WTC11 (cell line): ENCODE results near the gene CENPN. TPM values are rescaled to one million over a fixed set of nuclear protein-coding genes. Genes with fewer than 3 reads are reported as not detected.

ENCODE experiments used
- ATAC-seq: fragments of 200-7000 bp; cut with Tn5 transposase; 2 replicates; pipeline ENCODE4 v1.10.0; 2021; ENCODE audit warnings: mild to moderate bottlenecking, moderate library complexity
- CTCF ChIA-PET: fragments of 300-600 bp; sonication (Branson Sonifier 250); formaldehyde crosslinking; loops from one replicate; lab custom pipeline; 2021; ENCODE audit warnings: antibody characterized with exemption; lab: Charles Lee
- POLR2A ChIA-PET: fragments of 350-600 bp; sonication (Branson Sonifier 250); formaldehyde crosslinking; loops from one replicate; lab custom pipeline; 2021; ENCODE audit warnings: antibody characterized with exemption; lab: Charles Lee
- DNase-seq: peaks from one replicate; pipeline ENCODE4 v3.0.0; 2021; ENCODE audit warnings: low spot score
- H3K27ac Mint-ChIP-seq: 2 replicates; pipeline ENCODE4 v1.8.0; 2021; ENCODE audit warnings: mixed read lengths
- H3K27me3 Mint-ChIP-seq: 2 replicates; pipeline ENCODE4 v1.8.0; 2021; ENCODE audit warnings: low read depth, mild to moderate bottlenecking, moderate library complexity, mixed read lengths
- H3K36me3 Mint-ChIP-seq: 2 replicates; pipeline ENCODE4 v1.8.0; 2021; ENCODE audit warnings: mixed read lengths
- H3K4me1 Mint-ChIP-seq: 2 replicates; pipeline ENCODE4 v1.8.0; 2022; ENCODE audit warnings: mixed read lengths
- H3K4me3 Mint-ChIP-seq: 2 replicates; pipeline ENCODE4 v1.8.0; 2021; ENCODE audit warnings: mild to moderate bottlenecking, moderate library complexity, mixed read lengths
- H3K9me3 Mint-ChIP-seq: 2 replicates; pipeline ENCODE4 v1.8.0; 2021; ENCODE audit warnings: mixed read lengths
- ATF1 ChIP-seq: sonication (generic); formaldehyde crosslinking; IDR thresholded peaks from 2 replicates; pipeline ENCODE4 v1.8.1; 2023; ENCODE audit warnings: mild to moderate bottlenecking, moderate library complexity, missing genetic modification reagents
- ATF3 ChIP-seq: sonication (generic); formaldehyde crosslinking; conservative IDR thresholded peaks from 2 replicates; pipeline ENCODE4 v1.8.1; 2022; ENCODE audit warnings: mild to moderate bottlenecking, missing genetic modification reagents
- CREM ChIP-seq: sonication (generic); formaldehyde crosslinking; IDR thresholded peaks from 2 replicates; pipeline ENCODE4 v1.8.1; 2022; ENCODE audit warnings: mild to moderate bottlenecking, missing genetic modification reagents, moderate library complexity
- E2F5 ChIP-seq: sonication (generic); formaldehyde crosslinking; IDR thresholded peaks from 2 replicates; pipeline ENCODE4 v1.8.1; 2022; ENCODE audit warnings: mild to moderate bottlenecking, moderate library complexity, missing genetic modification reagents
- EMX1 ChIP-seq: fragments of 250-450 bp; sonication (Bioruptor Pico); IDR thresholded peaks from 2 replicates; pipeline ENCODE4 v1.8.0; 2021; ENCODE audit warnings: mild to moderate bottlenecking
- ERG ChIP-seq: fragments of 250-450 bp; sonication (Bioruptor Pico); IDR thresholded peaks from 2 replicates; pipeline ENCODE4 v1.8.0; 2021; ENCODE audit warnings: mild to moderate bottlenecking
- ESRRA ChIP-seq: sonication (generic); formaldehyde crosslinking; IDR thresholded peaks from 2 replicates; pipeline ENCODE4 v1.8.1; 2022; ENCODE audit warnings: mild to moderate bottlenecking, missing genetic modification reagents, borderline replicate concordance
- ETV6 ChIP-seq: sonication (generic); formaldehyde crosslinking; IDR thresholded peaks from 2 replicates; pipeline ENCODE4 v1.8.1; 2022; ENCODE audit warnings: mild to moderate bottlenecking, missing genetic modification reagents
- FOXJ3 ChIP-seq: sonication (generic); formaldehyde crosslinking; IDR thresholded peaks from 2 replicates; pipeline ENCODE4 v1.9.0; 2021; ENCODE audit warnings: missing genetic modification reagents, mild to moderate bottlenecking, borderline replicate concordance
- FOXP1 ChIP-seq: sonication (generic); formaldehyde crosslinking; IDR thresholded peaks from 2 replicates; pipeline ENCODE4 v1.8.0; 2022; ENCODE audit warnings: missing genetic modification reagents, mild to moderate bottlenecking, moderate library complexity, borderline replicate concordance
- NFATC4 ChIP-seq: fragments of 250-450 bp; sonication (Bioruptor Pico); IDR thresholded peaks from 2 replicates; pipeline ENCODE4 v1.9.0; 2021; ENCODE audit warnings: mild to moderate bottlenecking
- NFE2L1 ChIP-seq: sonication (generic); formaldehyde crosslinking; IDR thresholded peaks from 2 replicates; pipeline ENCODE4 v1.8.1; 2023; ENCODE audit warnings: missing genetic modification reagents
- NFYB ChIP-seq: sonication (generic); formaldehyde crosslinking; conservative IDR thresholded peaks from 2 replicates; pipeline ENCODE4 v1.8.0; 2022; ENCODE audit warnings: low read depth, missing genetic modification reagents
- TCF7 ChIP-seq: sonication (generic); formaldehyde crosslinking; IDR thresholded peaks from 2 replicates; pipeline ENCODE4 v1.8.0; 2022; ENCODE audit warnings: mild to moderate bottlenecking, low read depth, missing genetic modification reagents, moderate library complexity
- ZNF232 ChIP-seq: sonication (generic); formaldehyde crosslinking; IDR thresholded peaks from 2 replicates; pipeline ENCODE4 v1.8.0; 2022; ENCODE audit warnings: mild to moderate bottlenecking, missing genetic modification reagents
- ZNF317 ChIP-seq: sonication (generic); formaldehyde crosslinking; IDR thresholded peaks from 2 replicates; pipeline ENCODE4 v1.8.1; 2023; ENCODE audit warnings: low read depth, mild to moderate bottlenecking, moderate library complexity, missing genetic modification reagents, borderline replicate concordance
- ZSCAN18 ChIP-seq: fragments of 250-450 bp; sonication (Bioruptor Pico); IDR thresholded peaks from 2 replicates; pipeline ENCODE4 v2.1.2; 2022; ENCODE audit warnings: mild to moderate bottlenecking, moderate library complexity
- total RNA-seq: library from RNA; stranded (reverse); gene quantifications from 3 replicates; pipeline ENCODE4 v1.2.3, GENCODE V29; 2021
- TF ChIP-seq, protein P1 (sequence below): sonication (generic); formaldehyde crosslinking; IDR thresholded peaks from 2 replicates; pipeline ENCODE4 v1.8.0; 2022; ENCODE audit warnings: missing genetic modification reagents
- TF ChIP-seq, protein P2 (sequence below): sonication (generic); formaldehyde crosslinking; IDR thresholded peaks from 2 replicates; pipeline ENCODE4 v1.8.1; 2023; ENCODE audit warnings: mild to moderate bottlenecking, missing genetic modification reagents
- TF ChIP-seq, protein P3 (sequence below): sonication (generic); formaldehyde crosslinking; IDR thresholded peaks from 2 replicates; pipeline ENCODE4 v1.8.0; 2022; ENCODE audit warnings: mild to moderate bottlenecking, missing genetic modification reagents

The CENPN gene
- total RNA-seq, 1 experiment from 2014 or later: 47.4 TPM

GRCh38 chr16:81076566-81077075, 69.6 kb downstream of the CENPN start:
- Mint-ChIP-seq H3K4me3 (no peak overlapping the region), H3K27ac (no peak overlapping the region), H3K4me1 (peaks cover 20% of the 10 kb centered on the region), H3K9me3 (no peaks in the 10 kb centered on the region), H3K27me3 (no peaks in the 10 kb centered on the region; the same call in 1 of the 2 replicates), H3K36me3 (no peaks in the 10 kb centered on the region; the same call in 1 of the 2 replicates)
- POLR2A ChIA-PET: interaction anchor here (0.6 to 1.6 kb wide), 4 partner anchors 16 to 105 kb away, joined by 3 to 7 read pairs (median 4); partner anchors contain the start of gene ATMIN
- DNase-seq: peak; percentile 88
- ATAC-seq: peak; percentile 87
- CTCF ChIA-PET: interaction anchor here (0.7 to 7.9 kb wide), 5 partner anchors 13 to 129 kb away, joined by 3 to 68 read pairs (median 6); partner anchors contain the start of gene ATMIN
- TF ChIP-seq NFE2L1 (CRISPR knock-in tag) (no peak), E2F5 (no peak), ERG (CRISPR knock-in tag) (no peak), ATF1 (CRISPR knock-in tag) (no peak), FOXJ3 (no peak), CREM (CRISPR knock-in tag) (no peak), ZNF317 (CRISPR knock-in tag) (no peak), NFYB (no peak), EMX1 (CRISPR knock-in tag) (no peak), ZNF232 (no peak), ZSCAN18 (no peak), NFATC4 (CRISPR knock-in tag) (no peak)
- TF ChIP-seq, protein P1, sequence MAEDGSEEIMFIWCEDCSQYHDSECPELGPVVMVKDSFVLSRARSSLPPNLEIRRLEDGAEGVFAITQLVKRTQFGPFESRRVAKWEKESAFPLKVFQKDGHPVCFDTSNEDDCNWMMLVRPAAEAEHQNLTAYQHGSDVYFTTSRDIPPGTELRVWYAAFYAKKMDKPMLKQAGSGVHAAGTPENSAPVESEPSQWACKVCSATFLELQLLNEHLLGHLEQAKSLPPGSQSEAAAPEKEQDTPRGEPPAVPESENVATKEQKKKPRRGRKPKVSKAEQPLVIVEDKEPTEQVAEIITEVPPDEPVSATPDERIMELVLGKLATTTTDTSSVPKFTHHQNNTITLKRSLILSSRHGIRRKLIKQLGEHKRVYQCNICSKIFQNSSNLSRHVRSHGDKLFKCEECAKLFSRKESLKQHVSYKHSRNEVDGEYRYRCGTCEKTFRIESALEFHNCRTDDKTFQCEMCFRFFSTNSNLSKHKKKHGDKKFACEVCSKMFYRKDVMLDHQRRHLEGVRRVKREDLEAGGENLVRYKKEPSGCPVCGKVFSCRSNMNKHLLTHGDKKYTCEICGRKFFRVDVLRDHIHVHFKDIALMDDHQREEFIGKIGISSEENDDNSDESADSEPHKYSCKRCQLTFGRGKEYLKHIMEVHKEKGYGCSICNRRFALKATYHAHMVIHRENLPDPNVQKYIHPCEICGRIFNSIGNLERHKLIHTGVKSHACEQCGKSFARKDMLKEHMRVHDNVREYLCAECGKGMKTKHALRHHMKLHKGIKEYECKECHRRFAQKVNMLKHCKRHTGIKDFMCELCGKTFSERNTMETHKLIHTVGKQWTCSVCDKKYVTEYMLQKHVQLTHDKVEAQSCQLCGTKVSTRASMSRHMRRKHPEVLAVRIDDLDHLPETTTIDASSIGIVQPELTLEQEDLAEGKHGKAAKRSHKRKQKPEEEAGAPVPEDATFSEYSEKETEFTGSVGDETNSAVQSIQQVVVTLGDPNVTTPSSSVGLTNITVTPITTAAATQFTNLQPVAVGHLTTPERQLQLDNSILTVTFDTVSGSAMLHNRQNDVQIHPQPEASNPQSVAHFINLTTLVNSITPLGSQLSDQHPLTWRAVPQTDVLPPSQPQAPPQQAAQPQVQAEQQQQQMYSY (CRISPR knock-in tag): no peak

GRCh38 chr16:81077076-81077940, 70.3 kb downstream of the CENPN start, which contains the start of gene C16orf46:
Gene C16orf46 (minus strand): TSS chr16:81077238. CDS start chr16:81063955, 13,283 bp downstream.
- Mint-ChIP-seq H3K27ac (peak within 1 kb of the TSS; percentile 92), H3K4me3 (no peak within 1 kb of the TSS), H3K27me3 (no peaks in the 10 kb centered on the region; the same call in 1 of the 2 replicates), H3K36me3 (peaks cover 6% of the 10 kb centered on the region), H3K4me1 (peaks cover 20% of the 10 kb centered on the region), H3K9me3 (no peaks in the 10 kb centered on the region)
- peak; percentile 99 for DNase-seq
- ChIA-PET POLR2A (interaction anchor here (0.6 to 1.6 kb wide), 4 partner anchors 15 to 104 kb away, joined by 3 to 7 read pairs (median 4); partner anchors contain the start of gene ATMIN), CTCF (interaction anchor here (0.7 to 7.9 kb wide), 6 partner anchors 14 to 802 kb away, joined by 3 to 68 read pairs (median 4); partner anchors contain the start of gene ATMIN)
- peak; percentile 89 for ATAC-seq
- TF ChIP-seq, protein P2, sequence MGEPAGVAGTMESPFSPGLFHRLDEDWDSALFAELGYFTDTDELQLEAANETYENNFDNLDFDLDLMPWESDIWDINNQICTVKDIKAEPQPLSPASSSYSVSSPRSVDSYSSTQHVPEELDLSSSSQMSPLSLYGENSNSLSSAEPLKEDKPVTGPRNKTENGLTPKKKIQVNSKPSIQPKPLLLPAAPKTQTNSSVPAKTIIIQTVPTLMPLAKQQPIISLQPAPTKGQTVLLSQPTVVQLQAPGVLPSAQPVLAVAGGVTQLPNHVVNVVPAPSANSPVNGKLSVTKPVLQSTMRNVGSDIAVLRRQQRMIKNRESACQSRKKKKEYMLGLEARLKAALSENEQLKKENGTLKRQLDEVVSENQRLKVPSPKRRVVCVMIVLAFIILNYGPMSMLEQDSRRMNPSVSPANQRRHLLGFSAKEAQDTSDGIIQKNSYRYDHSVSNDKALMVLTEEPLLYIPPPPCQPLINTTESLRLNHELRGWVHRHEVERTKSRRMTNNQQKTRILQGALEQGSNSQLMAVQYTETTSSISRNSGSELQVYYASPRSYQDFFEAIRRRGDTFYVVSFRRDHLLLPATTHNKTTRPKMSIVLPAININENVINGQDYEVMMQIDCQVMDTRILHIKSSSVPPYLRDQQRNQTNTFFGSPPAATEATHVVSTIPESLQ (CRISPR knock-in tag): no peak
- TF ChIP-seq ESRRA (CRISPR knock-in tag) (peak; percentile 73; the same call in 1 of the 2 replicates), TCF7 (CRISPR knock-in tag) (no peak), FOXP1 (CRISPR knock-in tag) (peak; percentile 57; the same call in 1 of the 2 replicates), ATF3 (CRISPR knock-in tag) (no peak), ETV6 (peak; percentile 50; the same call in 1 of the 2 replicates)
- TF ChIP-seq, protein P3, sequence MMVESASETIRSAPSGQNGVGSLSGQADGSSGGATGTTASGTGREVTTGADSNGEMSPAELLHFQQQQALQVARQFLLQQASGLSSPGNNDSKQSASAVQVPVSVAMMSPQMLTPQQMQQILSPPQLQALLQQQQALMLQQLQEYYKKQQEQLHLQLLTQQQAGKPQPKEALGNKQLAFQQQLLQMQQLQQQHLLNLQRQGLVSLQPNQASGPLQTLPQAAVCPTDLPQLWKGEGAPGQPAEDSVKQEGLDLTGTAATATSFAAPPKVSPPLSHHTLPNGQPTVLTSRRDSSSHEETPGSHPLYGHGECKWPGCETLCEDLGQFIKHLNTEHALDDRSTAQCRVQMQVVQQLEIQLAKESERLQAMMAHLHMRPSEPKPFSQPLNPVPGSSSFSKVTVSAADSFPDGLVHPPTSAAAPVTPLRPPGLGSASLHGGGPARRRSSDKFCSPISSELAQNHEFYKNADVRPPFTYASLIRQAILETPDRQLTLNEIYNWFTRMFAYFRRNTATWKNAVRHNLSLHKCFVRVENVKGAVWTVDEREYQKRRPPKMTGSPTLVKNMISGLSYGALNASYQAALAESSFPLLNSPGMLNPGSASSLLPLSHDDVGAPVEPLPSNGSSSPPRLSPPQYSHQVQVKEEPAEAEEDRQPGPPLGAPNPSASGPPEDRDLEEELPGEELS (CRISPR knock-in tag): no peak
